Astrocyte (in vitro differentiated cells and primary cell): Measurements from ENCODE around the gene MAPKBP1.

Experiments
- EZH2 ChIP-seq: IDR thresholded peaks from 2 replicates; pipeline ENCODE4 v1.6.1; 2012; ENCODE audit warnings: mild to moderate bottlenecking, low read length, inconsistent platforms; ENCODE audit not compliant: insufficient read depth
- TF ChIP-seq, protein P1 (sequence below): IDR thresholded peaks from 2 replicates; pipeline ENCODE4 v1.5.1; 2011; ENCODE audit warnings: low read depth, mild to moderate bottlenecking, inconsistent platforms, low read length, moderate library complexity; ENCODE audit not compliant: insufficient read depth

- TF ChIP-seq, protein P1, sequence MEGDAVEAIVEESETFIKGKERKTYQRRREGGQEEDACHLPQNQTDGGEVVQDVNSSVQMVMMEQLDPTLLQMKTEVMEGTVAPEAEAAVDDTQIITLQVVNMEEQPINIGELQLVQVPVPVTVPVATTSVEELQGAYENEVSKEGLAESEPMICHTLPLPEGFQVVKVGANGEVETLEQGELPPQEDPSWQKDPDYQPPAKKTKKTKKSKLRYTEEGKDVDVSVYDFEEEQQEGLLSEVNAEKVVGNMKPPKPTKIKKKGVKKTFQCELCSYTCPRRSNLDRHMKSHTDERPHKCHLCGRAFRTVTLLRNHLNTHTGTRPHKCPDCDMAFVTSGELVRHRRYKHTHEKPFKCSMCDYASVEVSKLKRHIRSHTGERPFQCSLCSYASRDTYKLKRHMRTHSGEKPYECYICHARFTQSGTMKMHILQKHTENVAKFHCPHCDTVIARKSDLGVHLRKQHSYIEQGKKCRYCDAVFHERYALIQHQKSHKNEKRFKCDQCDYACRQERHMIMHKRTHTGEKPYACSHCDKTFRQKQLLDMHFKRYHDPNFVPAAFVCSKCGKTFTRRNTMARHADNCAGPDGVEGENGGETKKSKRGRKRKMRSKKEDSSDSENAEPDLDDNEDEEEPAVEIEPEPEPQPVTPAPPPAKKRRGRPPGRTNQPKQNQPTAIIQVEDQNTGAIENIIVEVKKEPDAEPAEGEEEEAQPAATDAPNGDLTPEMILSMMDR: no peak
- no peak for TF ChIP-seq EZH2
Measured at GRCh38 chr15:41841131-41841530, 66.8 kb downstream of the MAPKBP1 start.
